Prostate gland (tissue), 2 donors: ENCODE results near the gene QRICH1. TPM values are rescaled to one million over a fixed set of nuclear protein-coding genes. Genes with fewer than 3 reads are reported as not detected.
A peak's percentile ranks its signal among the peaks of the same experiment; 100 is the strongest.

Experiments
- DNase-seq: peaks from one replicate; pipeline ENCODE4 v3.0.0-alpha.2; 2019; ENCODE audit warnings: low spot score
- H3K27ac ChIP-seq, 2 donors: fragments of 200-600 bp; sonication (generic); 2 replicates each; pipeline ENCODE4 v1.5.1; 2017 to 2019
- H3K27me3 ChIP-seq: fragments of 200-600 bp; sonication (generic); replicated peaks from 2 replicates; pipeline ENCODE4 v1.5.1; 2019; ENCODE audit not compliant: insufficient read depth
- H3K36me3 ChIP-seq, 2 donors: fragments of 200-600 bp; sonication (generic); 1 replicate in 1 of 2; 2 replicates in 1 of 2; pipeline versions ENCODE4 v1.5.1 to v1.8.1; 2017 to 2019
- H3K4me1 ChIP-seq: fragments of 200-600 bp; sonication (generic); replicated peaks from 2 replicates; pipeline ENCODE4 v1.5.1; 2019
- H3K4me3 ChIP-seq, 2 donors: fragments of 200-600 bp; sonication (generic); 2 replicates each; pipeline ENCODE4 v1.5.1; 2017 to 2019
- H3K9me3 ChIP-seq: fragments of 200-600 bp; sonication (generic); 2 replicates; pipeline ENCODE4 v1.5.1; 2017
- POLR2A ChIP-seq: fragments of 450-650 bp; IDR thresholded peaks from one replicate; pipeline ENCODE4 v1.6.1; 2016; ENCODE audit warnings: antibody characterized with exemption, mild to moderate bottlenecking
- POLR2AphosphoS5 ChIP-seq: sonication (generic); formaldehyde crosslinking; IDR thresholded peaks from one replicate; pipeline ENCODE4 v1.6.1; 2017; ENCODE audit warnings: antibody characterized with exemption
- WGBS: methylation state at CpG from one replicate; pipeline ENCODE4 v1.1.5; 2018; 5-methylcytosine and 5-hydroxymethylcytosine counted together
- intact Hi-C: fragments of 100-400 bp; cut with DNase I; formaldehyde crosslinking; loops from one replicate; pipeline ENCODE4 v1.14.2; 2022
- total RNA-seq, 2 donors: library from RNA; depleted of rRNA; stranded (reverse); fragments of >200 nt; gene quantifications; one replicate each; pipeline ENCODE4 v1.1.0, GENCODE V29; 2016
- TF ChIP-seq, protein P1 (sequence below), 4 experiments: fragments of 200-600 bp in 2 of 4; fragments of 450-650 bp in 2 of 4; sonication (generic) in 2 of 4; IDR thresholded peaks; 1 replicate in 3 of 4; 2 replicates in 1 of 4; pipeline ENCODE4 v1.5.1; 2016 to 2019; ENCODE audit warnings: antibody characterized with exemption in 4 of 4, mild to moderate bottlenecking in 2 of 4, moderate library complexity in 2 of 4

QRICH1 gene
- total RNA-seq, 2 donors from 2014 or later, result 60.1 to 132 TPM

- no peak for DNase-seq
- Histone ChIP-seq H3K27ac (no peak overlapping the region), H3K9me3 (no peaks in the 10 kb centered on the region), H3K4me1 (no peaks in the 10 kb centered on the region), H3K36me3 (peaks cover 51 to 54% of the 10 kb centered on the region in 2 donors), H3K4me3 (no peak overlapping the region), H3K27me3 (no peaks in the 10 kb centered on the region)
- 74% methylated on average over 13 of the region's 13 CpGs for WGBS
- intact Hi-C loops, result no loop called here
- TF ChIP-seq POLR2AphosphoS5 (no peak), POLR2A (no peak)
- TF ChIP-seq, protein P1, sequence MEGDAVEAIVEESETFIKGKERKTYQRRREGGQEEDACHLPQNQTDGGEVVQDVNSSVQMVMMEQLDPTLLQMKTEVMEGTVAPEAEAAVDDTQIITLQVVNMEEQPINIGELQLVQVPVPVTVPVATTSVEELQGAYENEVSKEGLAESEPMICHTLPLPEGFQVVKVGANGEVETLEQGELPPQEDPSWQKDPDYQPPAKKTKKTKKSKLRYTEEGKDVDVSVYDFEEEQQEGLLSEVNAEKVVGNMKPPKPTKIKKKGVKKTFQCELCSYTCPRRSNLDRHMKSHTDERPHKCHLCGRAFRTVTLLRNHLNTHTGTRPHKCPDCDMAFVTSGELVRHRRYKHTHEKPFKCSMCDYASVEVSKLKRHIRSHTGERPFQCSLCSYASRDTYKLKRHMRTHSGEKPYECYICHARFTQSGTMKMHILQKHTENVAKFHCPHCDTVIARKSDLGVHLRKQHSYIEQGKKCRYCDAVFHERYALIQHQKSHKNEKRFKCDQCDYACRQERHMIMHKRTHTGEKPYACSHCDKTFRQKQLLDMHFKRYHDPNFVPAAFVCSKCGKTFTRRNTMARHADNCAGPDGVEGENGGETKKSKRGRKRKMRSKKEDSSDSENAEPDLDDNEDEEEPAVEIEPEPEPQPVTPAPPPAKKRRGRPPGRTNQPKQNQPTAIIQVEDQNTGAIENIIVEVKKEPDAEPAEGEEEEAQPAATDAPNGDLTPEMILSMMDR (IDR thresholded peaks at IDR 0.05), result no peak
These were observed 16.9 kb upstream of the QRICH1 start for GRCh38 chr3:49110780-49111179.

- no peaks in the 10 kb centered on the region for H3K9me3 ChIP-seq
- H3K27ac ChIP-seq, result no peak overlapping the region
These were observed 14.5 kb upstream of the QRICH1 start for GRCh38 chr3:49108346-49108745.

GRCh38 chr3:49104427-49105291 is 10.8 kb upstream of the QRICH1 start, which contains the start of gene QARS1:
TSS of gene QARS1 (minus strand) at chr3:49104757. CDS start at chr3:49104733, 24 bp downstream.
- no peaks in the 10 kb centered on the region for H3K27me3 ChIP-seq
- peaks cover 9 to 27% of the 10 kb centered on the region in 2 donors for H3K36me3 ChIP-seq
- WGBS, result under 1% methylated on average over 47 of the region's 50 CpGs
- TF ChIP-seq POLR2A, result no peak
- TF ChIP-seq, protein P1 (IDR thresholded peaks at IDR 0.05), result peak in 1 of 4 experiments; percentile 8
- TF ChIP-seq POLR2AphosphoS5, result peak; percentile 93
- peak within 1 kb of the TSS; percentile 95 to 97 for H3K4me3 ChIP-seq
- peak within 1 kb of the TSS; percentile 81 to 82 for H3K27ac ChIP-seq
- no peaks in the 10 kb centered on the region for H3K9me3 ChIP-seq
- peak; percentile 95 for DNase-seq
- peaks cover 11% of the 10 kb centered on the region for H3K4me1 ChIP-seq
- intact Hi-C loops, result loop anchor here (2.0 kb wide), 1 partner anchor 16 kb away; the partner anchor contains the start of gene USP19

More at GRCh38 chr3:49108346-49108745, 14.5 kb upstream of the QRICH1 start:
- intact Hi-C loops, result no loop called here
- H3K4me3 ChIP-seq, result no peak overlapping the region
- peaks cover 29 to 30% of the 10 kb centered on the region in 2 donors for H3K36me3 ChIP-seq
- no peaks in the 10 kb centered on the region for H3K27me3 ChIP-seq
- 67% methylated on average over 14 of the region's 14 CpGs for WGBS
- no peak for DNase-seq
- no peak for TF ChIP-seq POLR2A
- TF ChIP-seq, protein P1 (IDR thresholded peaks at IDR 0.05), result no peak
- TF ChIP-seq POLR2AphosphoS5, result no peak
- peaks cover 8% of the 10 kb centered on the region for H3K4me1 ChIP-seq

DNA sequence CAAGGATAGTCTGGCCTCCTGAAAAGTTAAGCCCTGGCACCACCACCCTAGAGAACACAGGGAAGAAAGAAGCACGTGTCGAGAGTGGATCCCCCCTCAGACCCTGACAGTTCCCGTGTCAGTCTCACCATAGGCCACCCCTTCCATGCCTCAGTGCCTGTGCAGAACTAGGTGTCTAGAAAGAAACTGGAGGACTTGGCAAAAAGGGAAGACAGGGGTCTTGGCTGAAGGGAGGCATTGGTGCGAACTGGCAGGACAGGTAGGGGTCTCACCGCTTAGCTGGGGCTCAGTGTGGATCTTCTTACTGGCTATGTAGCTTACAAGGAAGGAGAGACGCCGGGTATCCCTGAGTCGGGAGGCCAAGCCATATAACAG is 10.2 kb upstream of the QRICH1 start:
- H3K9me3 ChIP-seq, result no peaks in the 10 kb centered on the region
- peak overlapping the region; percentile 95 to 97 for H3K4me3 ChIP-seq
- WGBS, result 2% methylated on average over 8 of the region's 8 CpGs
- intact Hi-C loops, result loop anchor here (2.0 kb wide), 1 partner anchor 17 kb away; the partner anchor contains the start of gene USP19
- peaks cover 11% of the 10 kb centered on the region for H3K4me1 ChIP-seq
- peak overlapping the region; percentile 81 to 82 for H3K27ac ChIP-seq
- H3K36me3 ChIP-seq, result peaks cover 16 to 22% of the 10 kb centered on the region in 2 donors
- TF ChIP-seq POLR2A, result no peak
- TF ChIP-seq, protein P1 (IDR thresholded peaks at IDR 0.05), result no peak
- TF ChIP-seq POLR2AphosphoS5, result no peak
- DNase-seq, result no peak
- H3K27me3 ChIP-seq, result no peaks in the 10 kb centered on the region
